Liver (tissue), 9 donors: ENCODE data around the gene PMM2. TPM values are rescaled to one million over a fixed set of nuclear protein-coding genes. Genes with fewer than 3 reads are reported as not detected.

ENCODE experiments used
- DNase-seq: peaks from one replicate; pipeline ENCODE4 v3.0.0-alpha.2; 2017; ENCODE audit warnings: low spot score
- H3K27ac ChIP-seq, 2 donors: one replicate each; pipeline ENCODE4 v1.7.0; 2013; ENCODE audit warnings: inconsistent platforms in 2 of 2, low read length in 2 of 2, control low read depth in 1 of 2, low read depth in 1 of 2, mild to moderate bottlenecking in 1 of 2
- H3K27me3 ChIP-seq, 4 donors: one replicate each; pipeline versions ENCODE4 v1.6.1 to v1.7.0; 2013; ENCODE audit warnings: low read length in 3 of 4, inconsistent platforms in 1 of 4, mild to moderate bottlenecking in 1 of 4, moderate library complexity in 1 of 4; ENCODE audit not compliant: control insufficient read depth in 4 of 4, insufficient read depth in 4 of 4
- H3K36me3 ChIP-seq, 4 donors: one replicate each; pipeline versions ENCODE4 v1.6.1 to v1.7.0; 2013; ENCODE audit warnings: low read length in 3 of 4, mild to moderate bottlenecking in 3 of 4, low read depth in 1 of 4, moderate library complexity in 1 of 4; ENCODE audit not compliant: control insufficient read depth in 4 of 4, insufficient read depth in 3 of 4
- H3K4me1 ChIP-seq, 4 donors: one replicate each; pipeline versions ENCODE4 v1.6.1 to v1.7.0; 2013; ENCODE audit warnings: low read length in 3 of 4, mild to moderate bottlenecking in 3 of 4, moderate library complexity in 1 of 4; ENCODE audit not compliant: control insufficient read depth in 4 of 4, insufficient read depth in 4 of 4
- H3K4me3 ChIP-seq, 3 donors: one replicate each; pipeline versions ENCODE4 v1.6.1 to v1.7.0; 2013; ENCODE audit warnings: low read length in 3 of 3, control low read depth in 1 of 3, low read depth in 1 of 3, mild to moderate bottlenecking in 1 of 3
- H3K9ac ChIP-seq, 2 donors: one replicate each; pipeline ENCODE4 v1.7.0; 2013; ENCODE audit warnings: low read length in 2 of 2, mild to moderate bottlenecking in 2 of 2, moderate library complexity in 2 of 2, control low read depth in 1 of 2, low read depth in 1 of 2
- H3K9me3 ChIP-seq, 4 donors: one replicate each; pipeline versions ENCODE4 v1.6.1 to v1.7.0; 2013; ENCODE audit warnings: low read length in 3 of 4; ENCODE audit not compliant: control insufficient read depth in 4 of 4
- EGR1 ChIP-seq, 2 donors: IDR thresholded peaks; 2 replicates each; pipeline ENCODE4 v1.6.1; 2016 to 2018; ENCODE audit warnings: antibody characterized with exemption in 2 of 2, low read depth in 2 of 2
- FOXA1 ChIP-seq: IDR thresholded peaks from 2 replicates; pipeline ENCODE4 v1.6.1; 2016; ENCODE audit warnings: antibody characterized with exemption
- FOXA2 ChIP-seq: IDR thresholded peaks from 2 replicates; pipeline ENCODE4 v1.6.1; 2016; ENCODE audit warnings: antibody characterized with exemption
- GABPA ChIP-seq, 2 donors: IDR thresholded peaks in 1 of 2; conservative IDR thresholded peaks in 1 of 2; 2 replicates each; pipeline ENCODE4 v1.6.1; 2016; ENCODE audit warnings: antibody characterized with exemption in 2 of 2, mild to moderate bottlenecking in 1 of 2, moderate library complexity in 1 of 2
- HNF4A ChIP-seq, 2 donors: conservative IDR thresholded peaks; 2 replicates each; pipeline ENCODE4 v1.6.1; 2016; ENCODE audit warnings: antibody characterized with exemption in 2 of 2, mild to moderate bottlenecking in 2 of 2
- HNF4G ChIP-seq: IDR thresholded peaks from 2 replicates; pipeline ENCODE4 v1.6.1; 2016; ENCODE audit warnings: antibody characterized with exemption
- JUND ChIP-seq, 2 donors: IDR thresholded peaks; 2 replicates each; pipeline ENCODE4 v1.6.1; 2016; ENCODE audit warnings: antibody characterized with exemption in 2 of 2
- NR2F2 ChIP-seq: IDR thresholded peaks from 2 replicates; pipeline ENCODE4 v1.6.1; 2016; ENCODE audit warnings: antibody characterized with exemption
- RAD21 ChIP-seq, 2 donors: IDR thresholded peaks; 2 replicates each; pipeline ENCODE4 v1.6.1; 2016; ENCODE audit warnings: antibody characterized with exemption in 2 of 2, mild to moderate bottlenecking in 2 of 2
- RXRA ChIP-seq, 2 donors: IDR thresholded peaks; 2 replicates each; pipeline ENCODE4 v1.6.1; 2017 to 2018; ENCODE audit warnings: antibody characterized with exemption in 2 of 2, mild to moderate bottlenecking in 1 of 2
- SP1 ChIP-seq: IDR thresholded peaks from 2 replicates; pipeline ENCODE4 v1.6.1; 2018; ENCODE audit warnings: antibody characterized with exemption, mild to moderate bottlenecking
- TAF1 ChIP-seq: conservative IDR thresholded peaks from 2 replicates; pipeline ENCODE4 v1.6.1; 2016; ENCODE audit warnings: antibody characterized with exemption, mild to moderate bottlenecking
- YY1 ChIP-seq: IDR thresholded peaks from 2 replicates; pipeline ENCODE4 v1.6.1; 2016; ENCODE audit warnings: antibody characterized with exemption, mild to moderate bottlenecking
- WGBS: extraction: QIAGEN DNeasy Blood & Tissue Kit; methylation state at CpG from one replicate; pipeline ENCODE4 v1.1.7; 2013; 5-methylcytosine and 5-hydroxymethylcytosine counted together
- polyA plus RNA-seq, 2 donors: library from polyadenylated mRNA; stranded (reverse) in 1 of 2; unstranded in 1 of 2; fragments of 200-250 nt in 1 of 2; fragments of >200 nt in 1 of 2; fragmentation: Nextera tagmentation in 1 of 2; extraction: Ambion mirVana in 1 of 2; gene quantifications; one replicate each; pipeline versions ENCODE4 v1.2.1 to v1.2.3, GENCODE V29; 2013 to 2015
- total RNA-seq, 2 donors: library from RNA; depleted of rRNA; stranded (reverse); fragments of >200 nt; gene quantifications; one replicate each; pipeline ENCODE4 v1.2.3, GENCODE V29; 2014
- TF ChIP-seq, protein P1 (sequence below): IDR thresholded peaks from 2 replicates; pipeline ENCODE4 v1.6.1; 2016; ENCODE audit warnings: antibody characterized with exemption
- TF ChIP-seq, protein P2 (sequence below): IDR thresholded peaks from 2 replicates; pipeline ENCODE4 v1.6.1; 2016; ENCODE audit warnings: antibody characterized with exemption
- TF ChIP-seq, protein P3 (sequence below): IDR thresholded peaks from 2 replicates; pipeline ENCODE4 v1.6.1; 2016; ENCODE audit warnings: antibody characterized with exemption
- TF ChIP-seq, protein P4 (sequence below): IDR thresholded peaks from 2 replicates; pipeline ENCODE4 v1.6.1; 2016; ENCODE audit warnings: antibody characterized with exemption, mild to moderate bottlenecking
- TF ChIP-seq, protein P5 (sequence below): fragments of 150-350 bp; IDR thresholded peaks from 2 replicates; pipeline ENCODE4 v1.5.1; 2017; ENCODE audit warnings: improper control_type of control experiment, low read depth, low read length; ENCODE audit not compliant: missing input control
- donor health status: healthy.
- donor health status: healthy.
- donor health status: healthy.
- donor health status: healthy.
- donor health status: healthy.

Gene PMM2
- total and polyA plus RNA-seq, 4 donors: 6.8 to 38.9 (median 30.0) TPM

DNA sequence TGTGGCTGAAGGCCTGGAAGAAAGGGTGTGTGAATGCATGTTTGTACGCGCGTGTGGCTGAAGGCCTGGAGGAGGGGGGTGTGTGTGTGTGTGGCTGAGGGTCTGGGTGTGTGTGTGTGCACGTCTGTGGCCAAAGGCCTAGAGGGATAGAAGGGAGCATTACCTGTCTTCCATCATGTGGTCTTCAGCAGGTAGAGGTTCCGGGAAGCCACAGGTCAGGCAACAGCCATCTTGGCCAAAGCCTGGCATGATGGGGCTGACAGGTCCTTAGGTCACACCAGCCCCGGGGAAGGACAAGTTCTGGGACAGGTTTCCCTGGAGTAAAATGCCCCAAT is 89.8 kb downstream of the PMM2 start:
- Histone ChIP-seq H3K9ac (no peak overlapping the region), H3K27me3 (no peaks in the 10 kb centered on the region), H3K9me3 (no peaks in the 10 kb centered on the region), H3K36me3 (peaks cover 0 to 20% (median 11%) of the 10 kb centered on the region in 4 donors), H3K4me1 (peaks cover 0 to 5% (median under 1%) of the 10 kb centered on the region in 4 donors), H3K27ac (no peak overlapping the region), H3K4me3 (no peak overlapping the region)
- no peak for DNase-seq
- TF ChIP-seq YY1 (no peak), SP1 (no peak), JUND (IDR thresholded peaks at IDR 0.05) (no peak), FOXA2 (no peak), FOXA1 (no peak), GABPA (IDR thresholded peaks at IDR 0.05 in 1 of 2, conservative IDR thresholded peaks at IDR 0.05 in 1 of 2) (no peak), HNF4G (no peak), TAF1 (no peak), RXRA (IDR thresholded peaks at IDR 0.05) (no peak), HNF4A (conservative IDR thresholded peaks at IDR 0.05) (no peak), EGR1 (IDR thresholded peaks at IDR 0.05; ENCODE audit: low read depth in 2 of 2) (no peak), NR2F2 (no peak), RAD21 (IDR thresholded peaks at IDR 0.05) (no peak)
- TF ChIP-seq, protein P1, sequence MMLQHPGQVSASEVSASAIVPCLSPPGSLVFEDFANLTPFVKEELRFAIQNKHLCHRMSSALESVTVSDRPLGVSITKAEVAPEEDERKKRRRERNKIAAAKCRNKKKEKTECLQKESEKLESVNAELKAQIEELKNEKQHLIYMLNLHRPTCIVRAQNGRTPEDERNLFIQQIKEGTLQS: no peak
- TF ChIP-seq, protein P2, sequence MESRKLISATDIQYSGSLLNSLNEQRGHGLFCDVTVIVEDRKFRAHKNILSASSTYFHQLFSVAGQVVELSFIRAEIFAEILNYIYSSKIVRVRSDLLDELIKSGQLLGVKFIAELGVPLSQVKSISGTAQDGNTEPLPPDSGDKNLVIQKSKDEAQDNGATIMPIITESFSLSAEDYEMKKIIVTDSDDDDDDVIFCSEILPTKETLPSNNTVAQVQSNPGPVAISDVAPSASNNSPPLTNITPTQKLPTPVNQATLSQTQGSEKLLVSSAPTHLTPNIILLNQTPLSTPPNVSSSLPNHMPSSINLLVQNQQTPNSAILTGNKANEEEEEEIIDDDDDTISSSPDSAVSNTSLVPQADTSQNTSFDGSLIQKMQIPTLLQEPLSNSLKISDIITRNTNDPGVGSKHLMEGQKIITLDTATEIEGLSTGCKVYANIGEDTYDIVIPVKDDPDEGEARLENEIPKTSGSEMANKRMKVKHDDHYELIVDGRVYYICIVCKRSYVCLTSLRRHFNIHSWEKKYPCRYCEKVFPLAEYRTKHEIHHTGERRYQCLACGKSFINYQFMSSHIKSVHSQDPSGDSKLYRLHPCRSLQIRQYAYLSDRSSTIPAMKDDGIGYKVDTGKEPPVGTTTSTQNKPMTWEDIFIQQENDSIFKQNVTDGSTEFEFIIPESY: no peak
- TF ChIP-seq, protein P3, sequence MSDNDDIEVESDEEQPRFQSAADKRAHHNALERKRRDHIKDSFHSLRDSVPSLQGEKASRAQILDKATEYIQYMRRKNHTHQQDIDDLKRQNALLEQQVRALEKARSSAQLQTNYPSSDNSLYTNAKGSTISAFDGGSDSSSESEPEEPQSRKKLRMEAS: no peak
- TF ChIP-seq, protein P4, sequence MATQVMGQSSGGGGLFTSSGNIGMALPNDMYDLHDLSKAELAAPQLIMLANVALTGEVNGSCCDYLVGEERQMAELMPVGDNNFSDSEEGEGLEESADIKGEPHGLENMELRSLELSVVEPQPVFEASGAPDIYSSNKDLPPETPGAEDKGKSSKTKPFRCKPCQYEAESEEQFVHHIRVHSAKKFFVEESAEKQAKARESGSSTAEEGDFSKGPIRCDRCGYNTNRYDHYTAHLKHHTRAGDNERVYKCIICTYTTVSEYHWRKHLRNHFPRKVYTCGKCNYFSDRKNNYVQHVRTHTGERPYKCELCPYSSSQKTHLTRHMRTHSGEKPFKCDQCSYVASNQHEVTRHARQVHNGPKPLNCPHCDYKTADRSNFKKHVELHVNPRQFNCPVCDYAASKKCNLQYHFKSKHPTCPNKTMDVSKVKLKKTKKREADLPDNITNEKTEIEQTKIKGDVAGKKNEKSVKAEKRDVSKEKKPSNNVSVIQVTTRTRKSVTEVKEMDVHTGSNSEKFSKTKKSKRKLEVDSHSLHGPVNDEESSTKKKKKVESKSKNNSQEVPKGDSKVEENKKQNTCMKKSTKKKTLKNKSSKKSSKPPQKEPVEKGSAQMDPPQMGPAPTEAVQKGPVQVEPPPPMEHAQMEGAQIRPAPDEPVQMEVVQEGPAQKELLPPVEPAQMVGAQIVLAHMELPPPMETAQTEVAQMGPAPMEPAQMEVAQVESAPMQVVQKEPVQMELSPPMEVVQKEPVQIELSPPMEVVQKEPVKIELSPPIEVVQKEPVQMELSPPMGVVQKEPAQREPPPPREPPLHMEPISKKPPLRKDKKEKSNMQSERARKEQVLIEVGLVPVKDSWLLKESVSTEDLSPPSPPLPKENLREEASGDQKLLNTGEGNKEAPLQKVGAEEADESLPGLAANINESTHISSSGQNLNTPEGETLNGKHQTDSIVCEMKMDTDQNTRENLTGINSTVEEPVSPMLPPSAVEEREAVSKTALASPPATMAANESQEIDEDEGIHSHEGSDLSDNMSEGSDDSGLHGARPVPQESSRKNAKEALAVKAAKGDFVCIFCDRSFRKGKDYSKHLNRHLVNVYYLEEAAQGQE: no peak
- TF ChIP-seq, protein P5, sequence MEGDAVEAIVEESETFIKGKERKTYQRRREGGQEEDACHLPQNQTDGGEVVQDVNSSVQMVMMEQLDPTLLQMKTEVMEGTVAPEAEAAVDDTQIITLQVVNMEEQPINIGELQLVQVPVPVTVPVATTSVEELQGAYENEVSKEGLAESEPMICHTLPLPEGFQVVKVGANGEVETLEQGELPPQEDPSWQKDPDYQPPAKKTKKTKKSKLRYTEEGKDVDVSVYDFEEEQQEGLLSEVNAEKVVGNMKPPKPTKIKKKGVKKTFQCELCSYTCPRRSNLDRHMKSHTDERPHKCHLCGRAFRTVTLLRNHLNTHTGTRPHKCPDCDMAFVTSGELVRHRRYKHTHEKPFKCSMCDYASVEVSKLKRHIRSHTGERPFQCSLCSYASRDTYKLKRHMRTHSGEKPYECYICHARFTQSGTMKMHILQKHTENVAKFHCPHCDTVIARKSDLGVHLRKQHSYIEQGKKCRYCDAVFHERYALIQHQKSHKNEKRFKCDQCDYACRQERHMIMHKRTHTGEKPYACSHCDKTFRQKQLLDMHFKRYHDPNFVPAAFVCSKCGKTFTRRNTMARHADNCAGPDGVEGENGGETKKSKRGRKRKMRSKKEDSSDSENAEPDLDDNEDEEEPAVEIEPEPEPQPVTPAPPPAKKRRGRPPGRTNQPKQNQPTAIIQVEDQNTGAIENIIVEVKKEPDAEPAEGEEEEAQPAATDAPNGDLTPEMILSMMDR: no peak
- WGBS: 94% methylated on average over 6 of the region's 6 CpGs
